DND-41 (cell line): ENCODE results near the gene GNG11.

ENCODE experiments used
- ATAC-seq: fragments of 200-7000 bp; cut with Tn5 transposase; 3 replicates; pipeline ENCODE4 v1.9.1; 2021; ENCODE audit warnings: low read depth; ENCODE audit not compliant: insufficient read depth
- DNase-seq: peaks from one replicate; pipeline ENCODE4 v3.0.0-alpha.2; 2020
- H2AFZ ChIP-seq: 2 replicates; pipeline ENCODE4 v1.6.0; 2012; ENCODE audit warnings: low read depth, low read length
- H3K27ac ChIP-seq: 2 replicates; pipeline ENCODE4 v1.5.1; 2012; ENCODE audit warnings: low read length, inconsistent platforms
- H3K27me3 ChIP-seq: fragments of 200-600 bp; sonication (generic); 2 replicates; pipeline ENCODE4 v1.6.0; 2012; ENCODE audit warnings: low read length, mild to moderate bottlenecking, inconsistent platforms; ENCODE audit not compliant: insufficient read depth, poor library complexity
- H3K36me3 ChIP-seq: 2 replicates; pipeline ENCODE4 v1.5.1; 2012; ENCODE audit warnings: low read length, inconsistent platforms; ENCODE audit not compliant: insufficient read depth
- H3K4me1 ChIP-seq: 2 replicates; pipeline ENCODE4 v1.5.1; 2012; ENCODE audit warnings: mild to moderate bottlenecking, low read length; ENCODE audit not compliant: insufficient read depth
- H3K4me2 ChIP-seq: 2 replicates; pipeline ENCODE4 v1.6.0; 2012; ENCODE audit warnings: mild to moderate bottlenecking, moderate library complexity, low read length, inconsistent platforms; ENCODE audit not compliant: insufficient read depth
- H3K4me3 ChIP-seq, 2 experiments: fragments of 200-600 bp in 1 of 2; shearing (Covaris generic) in 1 of 2; 2 replicates each; pipeline ENCODE4 v1.5.1; 2012 to 2016; ENCODE audit warnings: inconsistent platforms in 2 of 2, low read length in 2 of 2, mild to moderate bottlenecking in 2 of 2, low read depth in 1 of 2, moderate library complexity in 1 of 2
- H3K79me2 ChIP-seq: 2 replicates; pipeline ENCODE4 v1.6.0; 2012; ENCODE audit warnings: low read length, inconsistent platforms; ENCODE audit not compliant: insufficient read depth
- H3K9ac ChIP-seq: 2 replicates; pipeline ENCODE4 v1.6.0; 2012; ENCODE audit warnings: low read depth, mild to moderate bottlenecking, inconsistent platforms, low read length, moderate library complexity
- H3K9me3 ChIP-seq: 2 replicates; pipeline ENCODE4 v1.5.1; 2012; ENCODE audit warnings: low read length, moderate library complexity, mild to moderate bottlenecking, inconsistent platforms; ENCODE audit not compliant: insufficient read depth, severe bottlenecking
- H4K20me1 ChIP-seq: 2 replicates; pipeline ENCODE4 v1.6.0; 2012; ENCODE audit warnings: low read length; ENCODE audit not compliant: insufficient read depth
- CTCF ChIP-seq: IDR thresholded peaks from 2 replicates; pipeline ENCODE4 v1.5.1; 2012; ENCODE audit warnings: borderline replicate concordance, low read length, moderate library complexity, mild to moderate bottlenecking; ENCODE audit not compliant: poor library complexity, severe bottlenecking; ENCODE audit errors: extremely low read depth
- EZH2 ChIP-seq: IDR thresholded peaks from 3 replicates; pipeline ENCODE4 v1.6.1; 2012; ENCODE audit warnings: borderline replicate concordance, low read depth, mild to moderate bottlenecking, moderate library complexity, low read length, inconsistent platforms; ENCODE audit not compliant: severe bottlenecking

The GNG11 gene

GRCh38 chr7:93921186-93921585 is 349 bp upstream of the GNG11 start:
- TF ChIP-seq CTCF (no peak), EZH2 (no peak)
- H3K27ac ChIP-seq = no peak overlapping the region

GRCh38 chr7:93923296-93923695 is 1.8 kb downstream of the GNG11 start:
- no peak overlapping the region for H3K9ac ChIP-seq
- H3K4me3 ChIP-seq = no peak overlapping the region
- H3K79me2 ChIP-seq = no peaks in the 10 kb centered on the region
- no peaks in the 10 kb centered on the region for H4K20me1 ChIP-seq
- no peak overlapping the region for H3K4me2 ChIP-seq
- H3K27me3 ChIP-seq = no peaks in the 10 kb centered on the region
- DNase-seq = no peak
- no peak overlapping the region for H3K27ac ChIP-seq
- no peak for ATAC-seq
- H2AFZ ChIP-seq = no peak overlapping the region
- TF ChIP-seq CTCF (no peak), EZH2 (no peak)
- H3K36me3 ChIP-seq = no peaks in the 10 kb centered on the region
- no peaks in the 10 kb centered on the region for H3K4me1 ChIP-seq
- H3K9me3 ChIP-seq = no peaks in the 10 kb centered on the region

More at GRCh38 chr7:93921186-93921585, 349 bp upstream of the GNG11 start:
- H3K79me2 ChIP-seq = no peaks in the 10 kb centered on the region
- H3K4me2 ChIP-seq = no peak overlapping the region
- H3K4me1 ChIP-seq = no peaks in the 10 kb centered on the region
- H2AFZ ChIP-seq = no peak overlapping the region
- ATAC-seq (no peak), DNase-seq (no peak)
- no peaks in the 10 kb centered on the region for H3K27me3 ChIP-seq
- no peak overlapping the region for H3K4me3 ChIP-seq
- H3K36me3 ChIP-seq = no peaks in the 10 kb centered on the region
- H4K20me1 ChIP-seq = no peaks in the 10 kb centered on the region
- H3K9me3 ChIP-seq = no peaks in the 10 kb centered on the region
- no peak overlapping the region for H3K9ac ChIP-seq

- H3K9me3 ChIP-seq = no peaks in the 10 kb centered on the region
- no peak for DNase-seq
- H3K36me3 ChIP-seq = no peaks in the 10 kb centered on the region
- H3K27me3 ChIP-seq = no peaks in the 10 kb centered on the region
- H3K27ac ChIP-seq = no peak overlapping the region
- H3K79me2 ChIP-seq = no peaks in the 10 kb centered on the region
- H4K20me1 ChIP-seq = no peaks in the 10 kb centered on the region
- H2AFZ ChIP-seq = no peak overlapping the region
- H3K9ac ChIP-seq = no peak overlapping the region
- H3K4me2 ChIP-seq = no peak overlapping the region
- H3K4me3 ChIP-seq = no peak overlapping the region
- H3K4me1 ChIP-seq = no peaks in the 10 kb centered on the region
- no peak for ATAC-seq
- TF ChIP-seq CTCF (no peak), EZH2 (no peak)
Observed at GRCh38 chr7:93923942-93924341, 2.4 kb downstream of the GNG11 start.

- Histone ChIP-seq H3K36me3 (no peaks in the 10 kb centered on the region), H3K4me3 (no peak overlapping the region), H3K9ac (no peak overlapping the region), H3K4me1 (no peaks in the 10 kb centered on the region), H3K4me2 (no peak overlapping the region), H3K79me2 (no peaks in the 10 kb centered on the region), H3K27me3 (no peaks in the 10 kb centered on the region), H3K27ac (no peak overlapping the region), H3K9me3 (no peaks in the 10 kb centered on the region), H4K20me1 (no peaks in the 10 kb centered on the region), H2AFZ (no peak overlapping the region)
- ATAC-seq (no peak), DNase-seq (no peak)
- no peak for TF ChIP-seq EZH2
Observed at GRCh38 chr7:93926800-93927199, 5.3 kb downstream of the GNG11 start.
